HepG2 (cell line): Measurements from ENCODE around the gene CYP4F8. TPM values are rescaled to one million over a fixed set of nuclear protein-coding genes. Genes with fewer than 3 reads are reported as not detected.
A peak's percentile ranks its signal among the peaks of the same experiment; 100 is the strongest.

ENCODE experiments used
- HMGXB4 ChIP-seq, 2 experiments: sonication (generic) in 1 of 2; formaldehyde crosslinking in 1 of 2; IDR thresholded peaks; 2 replicates each; pipeline versions ENCODE4 v1.4.0 to v1.6.1; 2018 to 2020; ENCODE audit warnings: missing genetic modification reagents in 2 of 2, borderline replicate concordance in 1 of 2, low read depth in 1 of 2, mild to moderate bottlenecking in 1 of 2, missing biosample characterization in 1 of 2
- JUND ChIP-seq: sonication (generic); formaldehyde crosslinking; IDR thresholded peaks from 2 replicates; pipeline ENCODE4 v1.8.0; 2022; ENCODE audit warnings: mild to moderate bottlenecking, missing genetic modification reagents
- MATR3 ChIP-seq: sonication (generic); formaldehyde crosslinking; IDR thresholded peaks from 2 replicates; pipeline ENCODE4 v1.4.0; 2020; ENCODE audit warnings: missing genetic modification reagents
- MED13 ChIP-seq: sonication (generic); formaldehyde crosslinking; IDR thresholded peaks from 2 replicates; pipeline ENCODE4 v1.5.0; 2020; ENCODE audit warnings: missing genetic modification reagents
- NFRKB ChIP-seq: fragments of 450-650 bp; IDR thresholded peaks from 2 replicates; pipeline ENCODE4 v1.6.1; 2017
- RFXANK ChIP-seq: IDR thresholded peaks from 2 replicates; pipeline ENCODE4 v1.6.1; 2016
- SALL1 ChIP-seq: sonication (generic); formaldehyde crosslinking; IDR thresholded peaks from 2 replicates; pipeline ENCODE4 v1.8.0; 2022; ENCODE audit warnings: mild to moderate bottlenecking, missing genetic modification reagents
- U2AF2 ChIP-seq: fragments of 200-400 bp; formaldehyde crosslinking; IDR thresholded peaks from 2 replicates; pipeline ENCODE4 v1.6.1; 2017; ENCODE audit warnings: low read depth, mild to moderate bottlenecking, low read length
- ZBTB21 ChIP-seq: sonication (generic); formaldehyde crosslinking; IDR thresholded peaks from 2 replicates; pipeline ENCODE4 v1.4.0; 2020; ENCODE audit warnings: missing genetic modification reagents
- ZFAT ChIP-seq: sonication (generic); formaldehyde crosslinking; conservative IDR thresholded peaks from 2 replicates; pipeline ENCODE4 v1.8.1; 2023; ENCODE audit warnings: missing genetic modification reagents, inconsistent platforms
- ZNF138 ChIP-seq: sonication (generic); formaldehyde crosslinking; IDR thresholded peaks from 2 replicates; pipeline ENCODE4 v1.5.0; 2020; ENCODE audit warnings: mild to moderate bottlenecking, low read depth, missing genetic modification reagents
- ZNF224 ChIP-seq: sonication (generic); formaldehyde crosslinking; IDR thresholded peaks from 2 replicates; pipeline ENCODE4 v1.5.0; 2020; ENCODE audit warnings: mild to moderate bottlenecking, missing genetic modification reagents
- ZNF280B ChIP-seq: sonication (generic); formaldehyde crosslinking; IDR thresholded peaks from 2 replicates; pipeline ENCODE4 v1.5.0; 2020; ENCODE audit warnings: missing genetic modification reagents, mild to moderate bottlenecking, borderline replicate concordance
- ZNF558 ChIP-seq: sonication (generic); formaldehyde crosslinking; IDR thresholded peaks from 2 replicates; pipeline ENCODE4 v1.9.0; 2022; ENCODE audit warnings: mild to moderate bottlenecking, missing genetic modification reagents, borderline replicate concordance
- ZNF670 ChIP-seq: sonication (generic); formaldehyde crosslinking; IDR thresholded peaks from 2 replicates; pipeline ENCODE4 v1.8.0; 2022; ENCODE audit warnings: mild to moderate bottlenecking, missing genetic modification reagents, borderline replicate concordance
- ZNF710 ChIP-seq: sonication (generic); formaldehyde crosslinking; IDR thresholded peaks from 2 replicates; pipeline ENCODE4 v1.5.0; 2020; ENCODE audit warnings: mild to moderate bottlenecking, missing genetic modification reagents, borderline replicate concordance
- ZNF776 ChIP-seq: sonication (generic); formaldehyde crosslinking; IDR thresholded peaks from 2 replicates; pipeline ENCODE4 v1.4.0; 2020; ENCODE audit warnings: mild to moderate bottlenecking, missing genetic modification reagents
- ZNF800 ChIP-seq: sonication (generic); formaldehyde crosslinking; IDR thresholded peaks from 2 replicates; pipeline ENCODE4 v1.4.0; 2020; ENCODE audit warnings: missing genetic modification reagents
- ZNF816 ChIP-seq: sonication (generic); formaldehyde crosslinking; IDR thresholded peaks from 2 replicates; pipeline ENCODE4 v1.8.0; 2022; ENCODE audit warnings: missing genetic modification reagents, mild to moderate bottlenecking, borderline replicate concordance
- ZSCAN22 ChIP-seq: sonication (generic); formaldehyde crosslinking; IDR thresholded peaks from 2 replicates; pipeline ENCODE4 v1.4.0; 2020; ENCODE audit warnings: mild to moderate bottlenecking, missing genetic modification reagents
- ZSCAN9 ChIP-seq: IDR thresholded peaks from 2 replicates; pipeline ENCODE4 v1.6.1; 2016; ENCODE audit warnings: borderline replicate concordance
- polyA plus RNA-seq, 8 experiments: library from polyadenylated mRNA; depleted of rRNA in 3 of 8; stranded (reverse) in 7 of 8; unstranded in 1 of 8; fragments of >200 nt; fragmentation: Illumina TruSeq in 4 of 8; extraction: Trizol in 4 of 8; gene quantifications; 2 replicates each; pipeline versions ENCODE4 v1.2.1 to v1.2.3, GENCODE V29; 2011 to 2016; ENCODE audit warnings: low read depth in 4 of 8, missing spikeins in 1 of 8, mixed read lengths in 1 of 8; ENCODE audit not compliant: insufficient read depth in 1 of 8
- total RNA-seq, 5 experiments: library from RNA; depleted of rRNA; stranded (reverse); fragments of >200 nt; fragmentation: Illumina TruSeq; extraction: Trizol; gene quantifications; 2 replicates each; pipeline ENCODE4 v1.2.3, GENCODE V29; 2016; ENCODE audit warnings: low read depth in 1 of 5

The CYP4F8 gene
- total and polyA plus RNA-seq, 2 of the 13 experiments (the other 11 are each of a cell fraction or from before 2014, with no cell fraction given), result not detected

- TF ChIP-seq ZNF776 (CRISPR knock-in tag) (no peak), MED13 (no peak), HMGXB4 (CRISPR knock-in tag; IDR thresholded peaks at IDR 0.05; ENCODE audit: borderline replicate concordance in 1 of 2, low read depth in 1 of 2) (peak; percentile 74 to 91; a peak in 3 of 4 replicates), ZNF138 (CRISPR knock-in tag) (no peak), ZSCAN22 (CRISPR knock-in tag) (no peak), ZNF670 (CRISPR knock-in tag) (no peak), RFXANK (CRISPR knock-in tag) (no peak), NFRKB (no peak), MATR3 (CRISPR knock-in tag) (no peak), ZNF710 (no peak), ZNF800 (CRISPR knock-in tag) (no peak; the same call in 1 of the 2 replicates), SALL1 (CRISPR knock-in tag) (peak; percentile 67), ZFAT (CRISPR knock-in tag) (no peak), JUND (no peak; the same call in 1 of the 2 replicates), ZNF558 (CRISPR knock-in tag) (no peak), ZNF816 (no peak), ZBTB21 (CRISPR knock-in tag) (no peak), ZSCAN9 (CRISPR knock-in tag) (no peak), ZNF280B (CRISPR knock-in tag) (no peak), ZNF224 (CRISPR knock-in tag) (no peak), U2AF2 (no peak)
Observed at GRCh38 chr19:15584541-15585115, 30.4 kb upstream of the CYP4F8 start (continued).
